ENCODE results near the gene VMP1. TPM values are rescaled to one million over a fixed set of nuclear protein-coding genes. Genes with fewer than 3 reads are reported as not detected.

The VMP1 gene
- total RNA-seq, 1 experiment from 2014 or later = 83.1 TPM

DNA sequence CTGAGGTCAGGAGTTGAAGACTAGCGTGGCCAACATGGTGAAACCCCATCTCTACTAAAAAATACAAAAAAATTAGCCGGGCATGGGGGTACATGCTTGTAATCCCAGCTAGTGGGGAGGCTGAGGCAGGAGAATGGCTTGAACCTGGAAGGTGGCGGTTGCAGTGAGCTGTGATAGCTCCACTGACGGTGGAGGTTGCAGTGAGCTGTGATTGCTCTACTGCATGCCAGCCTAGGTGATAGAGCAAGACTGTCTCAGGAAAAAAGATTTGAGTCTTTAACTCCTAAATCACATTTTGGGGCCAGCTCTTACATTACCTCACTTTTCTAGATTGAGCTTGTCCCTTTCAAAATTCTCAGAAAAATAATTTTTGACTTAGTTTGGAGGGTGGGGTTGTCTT, 15.2 kb downstream of the VMP1 start:
- no peaks in the 10 kb centered on the region for H3K27me3 Mint-ChIP-seq (ENCODE audit: low read depth)
- H3K4me1 Mint-ChIP-seq = peaks cover 10 to 12% of the 10 kb centered on the region in 2 experiments
- Histone ChIP-seq H3K27ac (ENCODE audit: insufficient read length, low read depth, low read length) (no peak overlapping the region), H4K91ac (ENCODE audit: insufficient read length, low read depth, low read length) (no peak overlapping the region), H3K79me2 (ENCODE audit: insufficient read depth, low read length) (no peaks in the 10 kb centered on the region), H2AFZ (ENCODE audit: low read length) (no peak overlapping the region), H2AK5ac (ENCODE audit: insufficient read length, low read length) (no peak overlapping the region), H3K23ac (ENCODE audit: insufficient read length, low read depth, low read length) (no peak overlapping the region), H3T11ph (ENCODE audit: low read length) (no peak overlapping the region), H4K5ac (ENCODE audit: insufficient read length, low read depth, low read length) (no peak overlapping the region), H3K27me3 (ENCODE audit: insufficient read depth, low read length) (no peaks in the 10 kb centered on the region), H3K79me1 (ENCODE audit: insufficient read depth, low read depth, low read length, poor library complexity, severe bottlenecking) (no peaks in the 10 kb centered on the region), H3K4me1 (ENCODE audit: insufficient read depth, low read length) (no peaks in the 10 kb centered on the region; the same call in 1 of the 2 replicates), H3K14ac (ENCODE audit: insufficient read depth, low read length) (no peak overlapping the region), H2BK15ac (ENCODE audit: low read depth, low read length) (no peak overlapping the region), H3K9ac (ENCODE audit: extremely low read depth, insufficient read length, low read length) (no peak overlapping the region), H3K23me2 (ENCODE audit: insufficient read length, low read depth, low read length, poor library complexity, severe bottlenecking) (no peaks in the 10 kb centered on the region), H2BK120ac (ENCODE audit: low read depth, low read length, poor library complexity, severe bottlenecking) (no peak overlapping the region), H3K9me3 (ENCODE audit: control insufficient read depth, low read depth, low read length) (no peaks in the 10 kb centered on the region), H3K18ac (ENCODE audit: insufficient read length, low read depth, low read length) (no peak overlapping the region), H2BK20ac (ENCODE audit: low read depth, low read length, poor library complexity, severe bottlenecking) (no peak overlapping the region), H3K4ac (ENCODE audit: low read depth, low read length) (no peak overlapping the region), H2BK5ac (ENCODE audit: insufficient read length, low read length) (no peak overlapping the region), H4K8ac (replicated peaks; ENCODE audit: insufficient read length, low read depth, low read length) (no peak overlapping the region), H3K4me2 (ENCODE audit: insufficient read depth, insufficient read length, low read length) (no peak overlapping the region), H4K20me1 (ENCODE audit: control insufficient read depth, insufficient read depth, insufficient read length) (no peaks in the 10 kb centered on the region), H3K56ac (ENCODE audit: insufficient read length, low read depth, low read length) (no peak overlapping the region), H2BK12ac (ENCODE audit: insufficient read length, low read depth, low read length) (no peak overlapping the region)
- H3K4me3 Mint-ChIP-seq = no peak overlapping the region
- TF ChIP-seq, protein P1, sequence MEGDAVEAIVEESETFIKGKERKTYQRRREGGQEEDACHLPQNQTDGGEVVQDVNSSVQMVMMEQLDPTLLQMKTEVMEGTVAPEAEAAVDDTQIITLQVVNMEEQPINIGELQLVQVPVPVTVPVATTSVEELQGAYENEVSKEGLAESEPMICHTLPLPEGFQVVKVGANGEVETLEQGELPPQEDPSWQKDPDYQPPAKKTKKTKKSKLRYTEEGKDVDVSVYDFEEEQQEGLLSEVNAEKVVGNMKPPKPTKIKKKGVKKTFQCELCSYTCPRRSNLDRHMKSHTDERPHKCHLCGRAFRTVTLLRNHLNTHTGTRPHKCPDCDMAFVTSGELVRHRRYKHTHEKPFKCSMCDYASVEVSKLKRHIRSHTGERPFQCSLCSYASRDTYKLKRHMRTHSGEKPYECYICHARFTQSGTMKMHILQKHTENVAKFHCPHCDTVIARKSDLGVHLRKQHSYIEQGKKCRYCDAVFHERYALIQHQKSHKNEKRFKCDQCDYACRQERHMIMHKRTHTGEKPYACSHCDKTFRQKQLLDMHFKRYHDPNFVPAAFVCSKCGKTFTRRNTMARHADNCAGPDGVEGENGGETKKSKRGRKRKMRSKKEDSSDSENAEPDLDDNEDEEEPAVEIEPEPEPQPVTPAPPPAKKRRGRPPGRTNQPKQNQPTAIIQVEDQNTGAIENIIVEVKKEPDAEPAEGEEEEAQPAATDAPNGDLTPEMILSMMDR (conservative IDR thresholded peaks at IDR 0.05) = no peak
- no peak overlapping the region for H3K27ac Mint-ChIP-seq
- no peak for DNase-seq
- WGBS (ENCODE audit: extremely low coverage, insufficient read length, low lambda C conversion rate) = no CpG with 5 or more reads among the region's 4 CpGs
- peaks cover 0 to 4% (median 0%) of the 10 kb centered on the region in 3 experiments; a peak in 2 of 7 replicates for H3K36me3 Mint-ChIP-seq (ENCODE audit: insufficient read depth in 1 of 3, low read depth in 3 of 3)
- no peaks in the 10 kb centered on the region for H3K9me3 Mint-ChIP-seq

All from H9 (cell line).